SKM-1 treated with dmso at 0.1 percent for 144 hours (cell line): Measurements from ENCODE around the gene KCTD5.
"Not testable (repeated sequence)": the region's sequence is repeated elsewhere in the genome, so short reads cannot be mapped to it uniquely, and the experiment has no call there.

Experiments
- DNase-seq: peaks from one replicate; lab custom pipeline; 2025; ENCODE audit not compliant: unreplicated experiment; lab: John Stamatoyannopoulos, UW

Gene KCTD5

GRCh38 chr16:2671741-2672140 is 10.6 kb upstream of the KCTD5 start:
- DNase-seq: no peak

DNA sequence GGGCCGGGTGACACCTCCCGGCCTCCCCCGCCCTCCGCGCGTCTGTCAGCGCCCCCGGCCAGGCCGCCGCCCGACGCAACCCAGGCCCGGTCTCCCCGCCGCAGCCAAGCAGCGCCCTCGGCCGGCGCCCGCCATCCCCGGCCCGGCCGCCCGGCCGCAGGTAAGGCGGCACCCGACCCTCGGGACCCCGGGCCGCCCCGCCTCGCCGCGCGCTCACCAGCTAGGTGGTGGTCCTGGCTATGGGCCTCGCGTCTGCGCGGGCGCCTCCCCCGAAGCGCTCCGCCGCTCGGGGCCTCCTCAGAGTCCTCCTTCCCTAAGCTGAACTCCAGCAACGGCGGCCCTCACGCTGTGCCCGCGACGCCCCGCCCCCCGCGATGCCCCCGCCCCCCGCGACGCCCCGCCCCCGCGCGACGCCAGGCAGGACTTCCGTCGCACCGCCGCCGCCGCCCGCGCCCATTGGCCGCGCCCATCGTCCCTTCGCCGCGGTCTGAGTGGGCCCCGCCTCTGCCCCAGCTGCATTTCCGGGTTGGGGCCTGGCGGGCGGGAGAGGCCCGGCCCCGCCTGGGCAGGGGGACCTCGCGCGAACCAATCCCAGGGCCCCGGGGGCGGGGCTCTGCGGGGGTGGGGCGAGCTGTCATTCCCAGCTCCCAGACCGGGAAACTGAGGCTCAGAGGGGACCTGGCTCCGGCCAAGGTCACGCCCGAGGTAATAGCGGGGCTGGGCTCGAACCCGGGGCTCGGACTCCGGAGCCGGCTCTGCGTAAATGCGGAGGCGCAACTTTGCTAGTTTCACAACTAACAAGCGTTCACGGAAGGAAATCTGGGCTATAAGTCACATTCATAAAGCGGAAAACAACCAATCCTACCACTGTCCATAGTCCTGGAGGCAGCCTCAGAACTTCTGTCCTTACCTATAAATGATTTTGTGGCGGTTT is 9.0 kb upstream of the KCTD5 start:
- peak; percentile 92 for DNase-seq

- no peak for DNase-seq
Observed at GRCh38 chr16:2675021-2675420, 7.3 kb upstream of the KCTD5 start.

DNA sequence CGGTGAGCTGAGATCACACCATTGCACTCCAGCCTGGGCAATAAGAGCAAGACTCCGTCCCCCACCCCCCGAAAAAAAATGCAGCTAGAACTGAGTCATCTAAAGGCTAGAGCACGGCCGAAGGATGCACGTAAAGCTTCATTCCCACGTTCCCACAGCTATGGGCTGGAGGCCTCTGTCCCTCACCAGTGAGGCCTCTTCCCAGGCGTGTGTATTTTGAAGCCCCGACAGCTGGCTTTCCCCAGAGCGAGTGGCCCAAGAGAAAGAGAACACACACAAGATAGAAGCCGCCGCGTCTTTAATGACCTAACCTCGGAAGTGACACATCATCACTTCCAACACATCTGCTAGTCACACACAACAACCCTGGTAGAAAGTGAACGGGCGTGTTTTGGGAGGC is 6.6 kb upstream of the KCTD5 start:
- DNase-seq: no peak

DNA sequence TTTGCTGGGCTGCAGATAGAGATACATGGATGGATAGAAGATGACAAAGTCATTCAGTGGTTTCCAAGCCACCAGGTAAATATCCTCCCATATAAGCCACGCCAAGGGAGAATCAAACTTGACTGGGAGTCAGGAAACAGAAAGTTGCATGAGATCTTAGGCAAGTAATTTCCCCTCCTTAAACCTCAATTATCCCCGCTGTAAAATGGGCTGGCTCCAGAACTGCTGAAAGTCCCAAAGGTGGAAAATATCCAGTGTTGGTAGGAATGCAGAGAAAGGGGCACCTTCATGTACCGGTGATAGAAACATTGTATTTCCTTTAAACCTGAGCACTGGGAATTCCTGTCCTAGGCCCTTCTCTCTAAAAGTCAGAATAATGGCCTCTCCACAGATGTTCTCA is 5.4 kb upstream of the KCTD5 start:
- DNase-seq: not testable (repeated sequence)

DNA sequence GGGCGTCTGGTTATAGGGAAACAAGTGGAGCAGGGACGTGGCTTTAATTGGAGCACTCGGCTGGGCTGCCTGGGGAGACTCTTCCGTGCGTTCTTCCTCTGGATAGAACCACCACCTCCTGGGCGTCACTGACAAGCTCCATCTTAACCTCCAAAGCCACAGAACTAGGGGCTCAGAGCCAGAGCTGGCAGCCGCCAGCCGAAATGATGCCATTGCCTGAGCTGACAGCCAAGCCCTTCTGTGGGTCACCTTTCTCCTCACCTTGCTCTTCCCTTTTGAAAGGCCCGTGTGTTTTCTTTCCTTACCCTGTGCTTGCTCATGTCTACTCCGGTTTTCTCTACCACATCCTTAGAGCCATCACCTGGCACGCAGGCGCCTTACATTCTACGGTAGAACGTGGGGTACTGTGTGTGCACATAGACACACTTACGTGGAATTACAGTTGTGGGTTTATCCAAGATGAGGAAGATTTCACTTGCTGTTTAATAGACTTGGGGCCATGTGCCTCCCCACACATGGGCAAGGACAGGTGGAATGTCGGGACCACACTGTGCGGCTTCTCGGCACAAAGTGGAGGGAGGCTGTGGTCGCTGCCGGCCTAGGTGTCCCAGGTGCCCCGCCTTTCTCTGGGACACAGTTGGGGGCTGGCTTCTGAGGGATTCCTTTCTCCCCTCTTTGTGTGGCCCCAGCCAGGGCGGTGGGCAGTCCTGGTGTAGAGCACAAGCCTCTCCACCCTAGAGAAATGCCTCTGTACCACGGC is 3.9 kb upstream of the KCTD5 start:
- DNase-seq: not testable (repeated sequence)

GRCh38 chr16:2679902-2680301 is 2.4 kb upstream of the KCTD5 start:
- not testable (repeated sequence) for DNase-seq

DNA sequence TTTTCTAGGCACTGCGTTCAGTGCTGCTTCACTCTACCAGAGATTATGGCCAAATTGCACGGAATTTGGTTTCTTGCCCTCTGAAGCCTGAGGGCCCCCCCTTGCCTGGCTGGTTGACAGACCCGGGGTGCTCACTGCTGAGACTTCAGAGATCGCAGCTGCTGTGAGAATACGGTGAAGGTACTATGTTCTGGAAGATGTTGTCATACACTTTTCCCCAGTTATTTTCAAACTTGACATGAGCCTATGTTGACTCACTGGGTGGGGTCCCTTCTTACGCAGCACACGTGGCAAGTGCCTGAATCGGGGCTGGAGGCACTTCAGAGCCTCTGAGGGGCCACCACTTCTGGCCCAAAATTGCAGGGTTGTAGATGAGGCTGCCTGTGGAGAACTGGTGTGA is 2.0 kb upstream of the KCTD5 start:
- DNase-seq: not testable (repeated sequence)

DNA sequence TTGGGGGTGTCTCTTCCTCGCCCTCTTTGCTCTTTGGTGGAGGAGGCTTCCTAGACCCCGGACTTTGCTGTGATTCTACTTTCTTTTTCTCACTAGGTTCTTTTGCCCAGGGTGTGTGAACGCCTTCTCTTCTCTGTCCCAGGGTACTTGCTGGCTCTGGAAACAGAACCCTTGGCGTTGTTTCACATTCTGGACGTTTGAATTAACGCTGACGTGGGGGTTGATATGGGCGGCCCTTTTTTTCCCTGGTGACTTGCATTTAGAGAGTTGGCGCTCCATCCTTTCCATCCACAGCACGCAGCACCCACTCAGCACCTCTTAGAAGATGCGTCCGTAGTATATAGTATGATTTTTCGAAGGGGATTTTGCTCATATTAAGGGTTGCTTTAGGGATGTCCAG is 718 bp downstream of the KCTD5 start:
- not testable (repeated sequence) for DNase-seq

- not testable (repeated sequence) for DNase-seq
Observed at GRCh38 chr16:2686075-2686474, 3.8 kb downstream of the KCTD5 start.

DNA sequence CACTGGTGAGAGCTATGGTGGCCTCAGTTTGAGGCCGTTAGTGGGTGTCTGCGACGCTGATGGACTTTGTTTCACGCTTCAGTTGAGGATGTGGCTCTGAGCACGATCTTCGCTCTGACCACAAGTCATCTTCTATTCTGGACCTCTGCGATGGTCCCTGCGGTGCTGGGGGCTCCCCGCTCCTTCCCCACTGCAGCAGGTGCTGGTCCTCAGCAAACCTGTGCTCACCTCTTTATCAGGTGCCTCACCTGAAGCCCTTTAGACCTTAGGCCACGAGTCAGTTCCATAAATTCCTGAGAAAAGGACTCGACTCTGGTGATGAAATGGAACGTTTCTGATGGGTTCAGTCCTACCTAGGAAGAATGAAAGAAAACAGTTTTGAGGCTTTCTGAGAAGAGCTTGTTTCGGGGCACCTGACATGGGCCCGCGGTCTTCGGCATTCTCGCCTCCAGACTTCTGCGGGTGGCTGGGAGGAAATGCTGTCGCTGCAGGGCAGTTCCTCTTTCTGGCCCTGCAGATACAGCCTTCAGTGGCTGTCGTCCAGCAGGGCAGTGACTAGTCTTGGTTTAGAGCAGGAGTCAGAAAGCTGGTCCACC is 4.7 kb downstream of the KCTD5 start:
- DNase-seq: peak; percentile 79

DNA sequence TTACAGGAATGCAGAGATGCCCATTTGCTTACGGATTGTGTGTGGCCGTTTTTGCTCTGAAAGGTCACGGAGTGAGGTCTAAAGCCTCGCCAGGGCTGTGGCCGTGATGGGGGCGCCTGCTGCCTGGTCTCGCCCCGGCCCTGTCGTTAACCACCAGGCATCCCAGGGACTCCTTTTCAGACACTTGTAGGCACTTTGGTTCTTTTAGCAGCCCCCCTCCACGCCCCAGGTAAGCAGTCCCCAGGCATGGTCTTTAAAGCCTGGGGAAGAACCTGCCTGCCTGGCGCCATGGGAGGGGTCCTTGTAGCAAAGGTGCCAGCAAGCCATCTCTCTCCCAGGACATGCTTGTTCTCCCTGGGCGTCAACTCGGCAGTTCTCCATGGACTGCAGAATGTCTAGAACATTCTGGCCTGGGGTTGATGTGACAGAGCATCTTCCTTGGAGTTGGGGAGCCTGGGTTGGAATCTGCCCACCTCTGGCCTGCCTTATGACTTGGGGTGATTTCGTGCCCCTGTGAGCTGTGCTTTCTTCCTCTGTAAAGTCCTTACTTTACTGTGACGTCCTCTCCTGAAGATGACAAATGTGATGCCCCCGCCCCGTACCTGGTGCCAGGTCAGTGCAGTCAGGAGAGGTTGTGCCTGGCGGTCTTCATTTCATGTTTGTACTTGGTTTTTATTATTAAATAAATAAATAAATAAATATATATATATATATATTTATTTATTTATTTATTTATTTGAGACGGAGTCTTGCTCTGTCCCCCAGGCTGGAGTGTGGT is 5.4 kb downstream of the KCTD5 start:
- no peak for DNase-seq

DNA sequence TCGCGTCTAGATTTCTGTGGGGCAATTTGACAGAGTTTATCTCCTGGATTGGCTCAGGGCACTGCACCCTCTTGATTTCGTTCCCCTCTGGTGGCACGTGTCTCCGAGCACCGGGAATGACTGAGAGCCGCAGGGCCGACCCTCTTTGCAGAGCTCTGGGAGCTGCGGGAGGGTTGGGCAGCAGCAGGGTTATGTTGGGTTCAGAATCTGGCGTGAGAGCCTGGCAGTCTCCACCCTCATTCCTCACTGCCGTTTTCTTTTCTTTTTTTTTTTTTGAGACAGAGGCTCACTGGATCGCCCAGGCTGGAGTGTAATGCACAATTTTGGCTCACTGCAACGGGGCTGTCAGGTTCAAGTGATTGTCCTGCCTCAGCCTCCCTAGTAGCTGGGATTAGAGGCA is 7.1 kb downstream of the KCTD5 start:
- DNase-seq: not testable (repeated sequence)

GRCh38 chr16:2689968-2690801 is 7.9 kb downstream of the KCTD5 start:
- DNase-seq: no peak

DNA sequence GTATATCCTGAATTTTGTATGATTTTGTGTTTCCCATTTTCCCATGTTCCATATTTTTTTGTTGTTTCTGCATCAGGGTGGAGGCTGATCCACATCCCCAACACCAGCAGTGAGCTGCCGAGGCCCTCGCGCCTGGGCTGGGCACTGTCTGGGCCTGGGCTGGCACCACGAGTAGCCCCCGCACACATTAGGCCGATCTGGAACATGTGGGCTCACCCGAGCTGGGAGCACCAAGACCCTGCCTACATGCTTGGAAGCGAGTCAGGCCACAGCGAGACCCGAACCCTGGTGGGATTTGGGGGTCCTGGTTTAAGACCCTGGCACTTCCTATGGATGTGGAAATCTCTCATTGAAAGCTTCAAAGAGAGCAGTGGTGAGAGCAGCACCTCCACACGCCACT is 8.5 kb downstream of the KCTD5 start:
- DNase-seq: no peak

GRCh38 chr16:2691491-2692248 is 9.3 kb downstream of the KCTD5 start:
- DNase-seq: no peak

DNA sequence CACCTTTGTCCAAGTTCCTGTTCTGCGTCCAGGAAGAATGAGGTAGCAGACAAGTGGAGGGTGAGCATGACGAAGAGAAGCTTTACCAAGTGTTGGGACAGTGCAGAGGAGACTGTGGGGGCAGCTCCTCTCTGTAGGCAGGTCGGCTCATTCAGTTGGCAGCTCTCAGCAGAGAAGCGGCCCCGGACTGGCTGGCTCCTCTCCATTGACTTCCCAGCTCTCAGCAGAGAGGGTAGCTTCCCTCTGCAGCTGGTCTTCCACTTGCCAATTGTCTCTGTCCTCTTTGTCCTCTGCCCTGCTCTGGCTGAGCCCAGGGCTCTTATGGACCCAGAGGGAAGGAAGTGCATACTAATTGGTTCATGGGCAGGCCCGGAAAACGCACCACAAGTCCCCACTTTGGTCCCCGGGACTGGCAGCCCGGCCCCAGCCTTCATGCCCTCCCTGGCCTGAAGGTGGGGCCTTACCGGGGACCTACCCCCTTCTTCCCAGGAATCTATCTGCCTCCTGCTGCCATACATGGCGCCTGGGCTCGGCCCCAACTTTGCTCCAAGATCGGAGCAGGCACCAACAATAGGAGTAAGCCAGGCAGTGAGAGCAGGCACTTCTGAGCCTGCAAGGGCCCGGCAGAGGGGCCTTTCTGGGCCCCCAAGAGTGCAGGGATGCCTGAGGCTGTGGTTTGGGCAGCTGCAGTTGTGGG is 10.1 kb downstream of the KCTD5 start:
- DNase-seq: no peak

- DNase-seq: no peak
Observed at GRCh38 chr16:2692948-2693651, 10.8 kb downstream of the KCTD5 start.
